Left lung (tissue), 10 donors: ENCODE results near the gene SALL4. TPM values are rescaled to one million over a fixed set of nuclear protein-coding genes. Genes with fewer than 3 reads are reported as not detected.

ENCODE experiments used
- ATAC-seq: fragments of 200-7000 bp; cut with Tn5 transposase; one replicate; pipeline ENCODE4 v1.9.1; 2020; ENCODE audit warnings: moderate library complexity
- DNase-seq, 4 donors: peaks; one replicate each; pipeline ENCODE4 v3.0.0-alpha.2; 2013 to 2020
- H3K27ac ChIP-seq, 2 donors: fragments of 200-600 bp; sonication (generic) in 1 of 2; one replicate each; pipeline versions ENCODE4 v1.5.0 to v1.8.0; 2020 to 2021
- H3K27me3 ChIP-seq, 2 donors: fragments of 200-600 bp; sonication (generic) in 1 of 2; one replicate each; pipeline versions ENCODE4 v1.5.0 to v1.8.0; 2020 to 2021
- H3K36me3 ChIP-seq, 2 donors: fragments of 200-600 bp; sonication (generic) in 1 of 2; one replicate each; pipeline versions ENCODE4 v1.5.0 to v1.8.0; 2020 to 2021
- H3K4me1 ChIP-seq, 2 donors: fragments of 200-600 bp; one replicate each; pipeline ENCODE4 v1.8.0; 2021
- H3K4me3 ChIP-seq, 2 donors: fragments of 200-600 bp; sonication (generic) in 1 of 2; one replicate each; pipeline versions ENCODE4 v1.5.0 to v1.8.0; 2020 to 2021; ENCODE audit warnings: mild to moderate bottlenecking in 1 of 2
- H3K9me3 ChIP-seq, 2 donors: fragments of 200-600 bp; sonication (generic) in 1 of 2; one replicate each; pipeline versions ENCODE4 v1.5.0 to v1.8.0; 2020 to 2021
- intact Hi-C, 2 donors: fragments of 100-400 bp; cut with DNase I; formaldehyde crosslinking; loops; one replicate each; pipeline versions ENCODE4 v1.11.2 to v1.14.2; 2022
- polyA plus RNA-seq, 6 donors: library from polyadenylated mRNA; unstranded; fragments of 120-200 nt; gene quantifications; one replicate each; pipeline ENCODE4 v1.2.1, GENCODE V29; 2013; ENCODE audit not compliant: insufficient read length in 6 of 6
- total RNA-seq, 2 donors: library from RNA; stranded (reverse); fragmentation: NEBNext Ultra II Directional; extraction: Animal tissue kit (Norgen Biotek cat#: 25700); gene quantifications; one replicate each; pipeline ENCODE4 v1.2.1, GENCODE V29; 2021
- TF ChIP-seq, protein P1 (sequence below), 2 donors: fragments of 200-600 bp; sonication (generic) in 1 of 2; IDR thresholded peaks; one replicate each; pipeline versions ENCODE4 v1.5.0 to v1.8.0; 2021; ENCODE audit warnings: antibody characterized with exemption in 2 of 2
- donor health status: DM: no; HTN: yes; CAD: no.
- donor health status: DM: no; HTN: no; CAD: no.

Gene SALL4
- total and polyA plus RNA-seq, 8 donors: 0.24 to 24.6 (median 20.0) TPM

DNA sequence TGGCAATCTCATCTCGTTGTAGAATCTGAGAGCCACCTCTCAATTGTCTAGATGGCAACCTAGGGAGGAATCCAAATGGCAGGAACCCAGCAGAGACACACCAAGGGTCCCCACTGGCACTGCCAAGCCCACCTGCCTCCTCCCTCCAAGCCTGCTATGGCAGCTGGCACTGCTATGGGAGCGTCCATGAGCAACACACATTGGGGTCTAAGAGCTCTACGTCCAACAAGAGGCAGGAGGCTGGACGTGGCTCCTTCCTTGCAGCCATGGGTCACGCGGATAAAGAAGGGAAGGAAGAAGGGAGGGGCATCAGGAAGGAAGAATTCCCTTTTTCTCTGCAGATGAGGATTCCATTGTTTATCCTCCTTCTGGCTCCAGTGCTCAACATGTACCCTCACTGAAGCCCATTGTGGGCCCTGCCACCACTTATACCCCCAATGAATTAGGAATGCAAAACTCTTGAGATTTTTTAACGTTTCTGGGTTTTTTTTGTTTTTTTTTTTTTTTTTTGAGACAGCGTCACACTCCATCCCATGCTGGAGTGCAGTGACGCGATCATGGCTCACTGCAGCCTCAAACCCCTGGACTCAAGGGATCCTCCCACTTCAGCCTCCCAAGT, 51.4 kb downstream of the SALL4 start:
- ATAC-seq (no peak), DNase-seq (no peak)
- Histone ChIP-seq H3K9me3 (no peaks in the 10 kb centered on the region), H3K4me3 (no peak overlapping the region), H3K27me3 (no peaks in the 10 kb centered on the region), H3K27ac (peak overlapping the region; percentile 34 to 62), H3K36me3 (no peaks in the 10 kb centered on the region), H3K4me1 (peaks cover 8 to 9% of the 10 kb centered on the region in 2 donors)
- intact Hi-C loops: no loop called here
- TF ChIP-seq, protein P1, sequence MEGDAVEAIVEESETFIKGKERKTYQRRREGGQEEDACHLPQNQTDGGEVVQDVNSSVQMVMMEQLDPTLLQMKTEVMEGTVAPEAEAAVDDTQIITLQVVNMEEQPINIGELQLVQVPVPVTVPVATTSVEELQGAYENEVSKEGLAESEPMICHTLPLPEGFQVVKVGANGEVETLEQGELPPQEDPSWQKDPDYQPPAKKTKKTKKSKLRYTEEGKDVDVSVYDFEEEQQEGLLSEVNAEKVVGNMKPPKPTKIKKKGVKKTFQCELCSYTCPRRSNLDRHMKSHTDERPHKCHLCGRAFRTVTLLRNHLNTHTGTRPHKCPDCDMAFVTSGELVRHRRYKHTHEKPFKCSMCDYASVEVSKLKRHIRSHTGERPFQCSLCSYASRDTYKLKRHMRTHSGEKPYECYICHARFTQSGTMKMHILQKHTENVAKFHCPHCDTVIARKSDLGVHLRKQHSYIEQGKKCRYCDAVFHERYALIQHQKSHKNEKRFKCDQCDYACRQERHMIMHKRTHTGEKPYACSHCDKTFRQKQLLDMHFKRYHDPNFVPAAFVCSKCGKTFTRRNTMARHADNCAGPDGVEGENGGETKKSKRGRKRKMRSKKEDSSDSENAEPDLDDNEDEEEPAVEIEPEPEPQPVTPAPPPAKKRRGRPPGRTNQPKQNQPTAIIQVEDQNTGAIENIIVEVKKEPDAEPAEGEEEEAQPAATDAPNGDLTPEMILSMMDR (IDR thresholded peaks at IDR 0.05): no peak

DNA sequence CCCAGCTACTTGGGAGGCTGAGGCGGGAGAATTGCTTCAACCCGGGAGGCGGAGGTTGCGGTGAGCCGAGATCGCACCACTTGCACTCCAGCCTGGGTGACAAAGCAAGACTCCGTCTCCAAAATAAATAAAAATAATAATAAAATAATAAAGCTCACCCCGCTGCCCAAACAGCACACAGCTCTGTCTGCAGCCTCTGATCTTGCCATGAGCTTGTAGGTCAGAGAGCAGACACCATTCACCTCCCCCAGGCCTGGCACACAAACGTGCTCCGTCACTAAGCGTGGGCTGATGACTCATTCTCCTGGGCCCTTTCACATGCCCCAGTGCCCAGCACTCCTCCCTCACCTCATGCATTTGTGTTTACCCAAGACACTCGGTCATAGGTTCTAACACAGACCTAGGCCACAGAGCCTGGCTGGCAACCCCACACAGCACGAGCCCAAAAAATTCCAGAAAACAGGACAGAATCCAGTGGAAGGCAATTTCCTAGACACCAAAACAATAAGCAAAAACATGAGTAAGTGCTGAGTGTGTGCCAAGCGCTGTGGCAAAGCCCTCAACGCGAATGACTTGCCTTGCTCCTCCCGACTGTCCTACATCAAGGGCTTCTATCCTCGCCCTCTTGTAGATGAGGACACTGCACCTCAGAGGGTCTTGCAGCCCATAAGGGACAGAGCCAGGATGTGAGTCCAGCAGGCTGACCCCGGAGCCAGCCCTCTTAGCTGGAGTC, 52.1 kb downstream of the SALL4 start:
- Histone ChIP-seq H3K4me1 (peaks cover 8 to 9% of the 10 kb centered on the region in 2 donors), H3K27me3 (no peaks in the 10 kb centered on the region), H3K27ac (peak overlapping the region; percentile 34 to 62), H3K4me3 (no peak overlapping the region), H3K36me3 (no peaks in the 10 kb centered on the region), H3K9me3 (no peaks in the 10 kb centered on the region)
- TF ChIP-seq, protein P1 (IDR thresholded peaks at IDR 0.05): no peak
- DNase-seq (peak in 2 of 4 donors; percentile 79 to 80), ATAC-seq (peak; percentile 92)
- intact Hi-C loops: no loop called here

DNA sequence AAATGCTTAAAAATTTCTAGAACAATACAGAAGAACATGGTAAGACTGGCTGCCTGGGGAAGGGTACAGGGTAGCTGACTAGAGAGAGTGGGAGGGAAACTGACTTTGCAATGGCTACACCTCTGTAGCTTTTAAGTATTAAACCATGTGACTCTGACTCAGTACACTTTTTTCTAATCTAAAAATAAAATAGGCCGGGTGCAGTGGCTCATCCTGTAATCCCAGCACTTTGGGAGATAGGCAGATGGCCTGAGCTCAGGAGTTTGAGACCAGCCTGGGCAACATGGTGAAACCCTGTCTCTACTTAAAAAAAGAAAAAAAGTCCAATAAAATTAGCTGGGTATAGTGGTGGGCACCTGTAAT, 52.7 kb downstream of the SALL4 start:
- TF ChIP-seq, protein P1 (IDR thresholded peaks at IDR 0.05): no peak
- DNase-seq: no peak
- intact Hi-C loops: no loop called here
- Histone ChIP-seq H3K4me3 (no peak overlapping the region), H3K27ac (peak overlapping the region in 1 of 2 donors; percentile 62), H3K36me3 (no peaks in the 10 kb centered on the region), H3K9me3 (no peaks in the 10 kb centered on the region), H3K4me1 (peaks cover 8 to 12% of the 10 kb centered on the region in 2 donors), H3K27me3 (no peaks in the 10 kb centered on the region)
- peak; percentile 43 for ATAC-seq

DNA sequence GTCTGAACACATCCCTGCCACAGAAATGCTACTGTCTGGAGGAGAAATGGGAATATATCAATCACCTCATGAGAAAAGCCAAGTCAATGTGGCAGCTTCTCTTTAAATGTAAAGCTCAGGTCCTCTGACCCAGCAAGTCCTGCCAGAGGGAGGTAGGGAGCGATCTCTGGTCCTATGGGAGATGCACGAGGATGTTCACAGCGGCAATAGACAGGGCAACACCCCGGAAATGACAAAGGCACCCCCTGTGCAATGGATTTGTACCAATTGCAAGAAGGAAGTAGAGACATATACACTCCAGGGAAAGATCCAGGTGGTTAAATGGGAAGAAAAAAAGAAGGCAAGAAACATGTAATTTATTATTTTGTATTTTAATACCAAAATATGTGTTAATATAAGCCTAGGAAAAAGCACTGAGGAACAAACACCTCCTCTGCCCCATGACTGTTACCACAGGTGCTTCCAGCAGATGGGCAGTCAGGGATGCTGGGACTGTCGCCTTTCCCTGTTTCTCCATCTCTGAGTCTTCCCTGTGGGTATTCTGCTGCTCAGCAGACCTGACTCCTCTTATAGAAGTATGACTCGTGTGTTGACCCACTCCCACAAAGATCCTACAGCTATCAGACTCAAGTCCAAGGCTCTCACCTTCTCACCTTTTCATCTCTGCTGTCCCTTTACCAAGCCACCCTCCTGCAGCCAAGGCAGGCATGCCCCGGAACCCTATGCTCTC, 55.0 kb downstream of the SALL4 start:
- TF ChIP-seq, protein P1 (IDR thresholded peaks at IDR 0.05): no peak
- H3K27me3 ChIP-seq: no peaks in the 10 kb centered on the region
- H3K4me3 ChIP-seq: no peak overlapping the region
- DNase-seq (no peak), ATAC-seq (no peak)
- intact Hi-C loops: no loop called here
- H3K36me3 ChIP-seq: no peaks in the 10 kb centered on the region
- H3K27ac ChIP-seq: no peak overlapping the region
- H3K9me3 ChIP-seq: no peaks in the 10 kb centered on the region
- H3K4me1 ChIP-seq: peaks cover 5 to 25% of the 10 kb centered on the region in 2 donors

DNA sequence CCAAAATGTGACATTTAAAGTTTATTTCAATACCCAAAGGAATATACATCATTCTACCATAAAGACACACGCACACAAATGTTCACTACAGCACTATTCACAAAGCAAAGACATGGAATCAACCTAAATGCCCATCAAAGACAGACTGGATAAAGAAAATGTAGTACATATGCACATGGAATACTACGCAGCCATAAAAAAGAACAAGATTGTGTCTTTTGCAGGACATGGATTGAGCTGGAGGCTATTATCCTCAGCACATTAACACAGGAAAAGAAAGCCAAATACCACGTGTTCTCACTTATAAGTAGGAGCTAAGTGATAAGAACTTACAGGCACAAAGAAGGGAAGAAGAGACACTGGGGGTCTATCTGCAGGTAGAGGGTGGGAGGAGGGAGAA, 56.5 kb downstream of the SALL4 start:
- ATAC-seq (no peak), DNase-seq (no peak)
- Histone ChIP-seq H3K4me1 (peaks cover 8 to 22% of the 10 kb centered on the region in 2 donors), H3K4me3 (no peak overlapping the region), H3K27me3 (no peaks in the 10 kb centered on the region), H3K9me3 (no peaks in the 10 kb centered on the region), H3K27ac (no peak overlapping the region), H3K36me3 (no peaks in the 10 kb centered on the region)
- TF ChIP-seq, protein P1 (IDR thresholded peaks at IDR 0.05): no peak
- intact Hi-C loops: no loop called here
